ENCODE data around the gene CAVIN4.

The CAVIN4 gene

DNA sequence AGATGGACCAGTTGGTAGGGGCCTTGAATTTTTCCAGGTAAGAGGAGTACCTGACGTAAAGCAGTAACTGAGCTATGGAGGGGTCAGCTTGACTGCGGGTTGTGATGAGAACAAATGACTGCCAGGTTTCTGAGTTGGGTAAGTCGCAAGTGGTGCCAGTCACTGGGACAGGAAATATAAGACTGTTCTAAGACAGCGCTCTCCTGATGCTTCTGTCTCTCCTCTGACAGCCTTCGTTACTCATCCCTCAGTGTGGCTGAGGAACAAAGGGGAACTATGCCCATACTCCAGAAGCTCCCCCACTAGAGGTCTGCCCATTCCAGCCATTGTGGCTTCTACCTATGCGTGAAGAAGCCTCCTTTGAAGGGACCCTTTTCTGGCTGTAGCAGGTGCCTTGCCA lies 13.3 kb downstream of the CAVIN4 start:
- DNase-seq, result no peak

DNA sequence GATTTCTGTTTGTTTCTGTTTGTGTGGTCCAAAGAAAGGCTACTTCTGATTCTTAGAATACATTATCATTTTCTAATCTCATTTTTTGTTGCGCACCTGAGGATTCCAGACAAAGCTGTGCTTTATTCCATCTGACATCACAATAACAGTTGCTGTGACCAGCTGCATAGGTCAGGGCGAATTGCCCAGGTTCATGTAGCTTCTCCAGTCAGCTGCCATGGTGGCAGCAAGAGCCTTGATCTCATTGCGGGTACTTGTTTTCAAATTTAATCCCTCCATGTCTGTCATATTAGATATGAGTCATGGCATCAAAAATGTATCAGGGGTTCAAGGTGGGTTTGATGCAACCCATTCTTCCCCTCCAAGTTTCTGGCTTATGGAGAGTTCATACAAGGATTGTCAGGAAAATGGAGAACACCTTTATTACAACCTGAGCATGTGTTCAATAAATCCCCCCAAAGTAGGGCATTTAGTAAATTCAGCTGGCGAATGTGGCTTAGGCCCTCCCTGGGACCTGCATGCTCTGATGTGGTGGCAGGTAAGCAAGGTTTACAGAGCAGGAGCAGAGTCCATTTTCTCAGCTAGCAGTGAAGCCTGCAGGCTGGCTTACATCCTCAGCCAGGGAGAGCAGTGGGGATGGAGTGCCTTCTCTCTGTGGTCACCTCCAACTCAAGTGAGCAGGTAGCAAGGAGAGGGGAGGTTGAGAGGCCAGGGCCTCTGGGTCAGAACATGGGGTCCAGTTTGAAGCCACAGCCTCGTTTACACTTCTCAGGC lies 13.9 kb downstream of the CAVIN4 start:
- no peak for DNase-seq

DNA sequence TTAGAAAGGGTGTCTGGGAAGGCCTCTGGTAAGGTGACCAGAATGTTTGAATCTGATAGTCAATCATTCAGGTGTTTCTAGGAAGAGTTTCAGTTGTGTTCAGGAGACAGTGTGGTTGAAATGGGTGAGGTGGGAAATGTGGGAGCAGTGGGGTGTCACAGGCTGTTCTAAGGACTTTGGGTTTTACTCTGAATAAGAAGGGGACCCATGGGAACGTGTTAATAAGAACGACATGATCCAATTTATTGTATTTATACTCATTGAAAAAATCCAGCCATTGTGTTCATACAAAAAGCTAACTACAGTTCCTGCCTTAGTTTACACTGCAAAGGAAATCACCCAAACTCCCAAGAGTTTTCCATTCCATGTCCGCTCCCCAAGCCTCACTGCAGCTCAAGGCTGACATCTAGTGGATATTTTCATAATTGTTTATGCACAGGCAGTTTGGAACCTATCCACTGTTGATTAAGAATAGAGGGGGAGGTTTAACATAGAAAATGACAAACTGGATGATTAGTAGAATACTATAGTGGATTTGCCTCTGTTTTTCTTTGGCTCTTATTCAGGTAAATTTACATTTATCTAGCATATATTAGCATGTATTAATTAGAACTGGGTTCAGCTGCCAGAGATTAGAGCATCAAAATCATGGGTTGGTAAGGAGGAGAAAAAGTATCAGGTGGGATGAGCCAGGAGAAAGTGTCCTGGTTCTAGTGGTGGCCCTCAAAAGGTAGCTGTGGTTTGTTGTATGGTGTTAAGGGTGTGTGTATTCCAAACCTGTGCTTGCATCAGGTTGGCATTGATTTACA lies 17.7 kb downstream of the CAVIN4 start:
- DNase-seq, result peak; percentile 58

DNA sequence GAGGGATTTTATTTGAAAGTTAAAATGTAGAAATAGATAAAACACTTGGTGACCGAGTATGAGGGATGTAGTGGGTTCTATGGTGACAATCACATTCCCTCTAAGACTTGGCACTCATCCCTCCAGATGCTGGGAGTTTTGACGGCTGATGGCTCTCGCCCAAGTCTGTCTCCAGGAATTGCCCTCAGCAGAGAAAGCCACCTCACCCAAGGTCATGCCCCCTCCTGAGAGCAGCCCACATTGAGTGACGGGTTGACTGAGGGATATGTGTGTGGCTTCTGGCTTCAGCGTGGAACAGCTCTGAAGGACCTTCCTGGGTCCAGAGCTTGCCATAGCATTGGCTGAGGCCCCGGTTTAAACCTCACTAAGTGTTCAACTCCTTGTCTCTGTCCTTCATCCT lies 19.4 kb downstream of the CAVIN4 start:
- no peak for DNase-seq

DNA sequence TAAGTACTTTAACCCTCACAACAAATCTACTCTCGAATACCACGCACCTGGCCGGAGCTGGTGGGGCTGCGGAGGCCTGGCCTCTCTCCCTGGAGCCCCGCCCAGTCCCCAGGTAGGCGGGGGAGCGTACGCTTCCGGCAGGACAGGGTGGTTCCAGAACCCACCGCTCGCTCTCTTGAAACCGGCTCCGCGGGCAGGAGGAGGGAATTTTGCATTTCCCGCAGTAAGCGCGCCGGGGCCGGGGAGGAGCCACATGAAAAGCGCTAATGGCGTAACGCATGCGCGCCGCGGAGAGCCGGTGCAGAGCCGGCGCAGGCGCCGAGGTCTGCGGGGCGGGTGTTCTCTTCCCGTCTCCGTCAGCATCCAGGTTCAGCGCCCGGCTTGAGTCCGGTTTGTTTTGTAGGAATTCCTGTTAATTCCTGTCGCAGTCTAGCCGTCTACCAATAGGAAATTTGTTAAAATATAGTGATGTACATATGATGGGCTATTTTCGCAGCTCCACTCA lies 20.8 kb downstream of the CAVIN4 start:
- peak; percentile 84 for DNase-seq

DNA sequence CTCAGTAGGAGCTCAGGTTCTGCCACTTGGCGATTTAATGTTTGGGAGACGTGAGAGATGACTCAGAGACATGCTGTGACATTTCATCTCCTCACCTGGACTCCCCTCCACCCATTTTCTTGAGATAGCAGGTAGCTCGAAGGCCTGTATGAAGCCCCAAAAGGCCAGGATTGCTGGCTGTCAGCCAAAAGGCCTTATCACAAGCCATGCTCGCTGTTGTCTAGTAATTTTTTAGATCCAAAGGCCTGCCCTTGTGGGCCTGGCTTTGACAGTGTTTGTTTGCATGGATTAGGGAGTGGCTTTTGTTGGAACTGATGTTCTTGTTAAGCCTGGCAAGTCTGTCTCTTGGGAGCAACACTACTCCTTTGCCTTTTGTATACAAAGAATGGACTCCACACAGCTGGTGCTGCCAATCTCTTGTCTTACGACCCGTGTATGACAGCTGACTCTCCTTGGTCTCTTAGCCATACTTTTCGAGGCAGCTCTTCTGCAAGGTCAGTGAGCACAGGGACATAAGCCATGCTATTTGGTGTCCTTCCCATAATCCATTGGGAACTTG lies 22.7 kb downstream of the CAVIN4 start:
- DNase-seq, result no peak

DNA sequence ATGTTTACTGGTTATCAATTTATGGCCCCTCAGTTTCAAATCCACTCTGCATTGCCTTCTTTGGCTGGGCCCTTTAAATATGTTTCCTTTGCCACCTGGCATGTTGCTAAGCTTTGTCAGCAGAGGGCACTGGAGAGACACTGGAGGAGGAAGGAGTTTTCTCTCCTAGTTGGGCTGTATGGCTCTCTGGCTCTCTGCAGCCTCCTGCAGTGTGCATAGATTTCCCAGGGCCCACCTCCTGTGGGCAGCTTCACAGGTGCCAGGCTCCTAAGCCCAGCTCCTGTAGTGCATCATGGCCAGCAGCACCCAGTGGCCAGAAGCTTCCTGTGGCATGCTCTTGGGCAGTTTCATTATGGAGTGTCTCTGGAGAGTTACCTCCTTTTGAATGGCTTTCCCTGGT lies 23.3 kb downstream of the CAVIN4 start:
- DNase-seq, result peak; percentile 43

DNA sequence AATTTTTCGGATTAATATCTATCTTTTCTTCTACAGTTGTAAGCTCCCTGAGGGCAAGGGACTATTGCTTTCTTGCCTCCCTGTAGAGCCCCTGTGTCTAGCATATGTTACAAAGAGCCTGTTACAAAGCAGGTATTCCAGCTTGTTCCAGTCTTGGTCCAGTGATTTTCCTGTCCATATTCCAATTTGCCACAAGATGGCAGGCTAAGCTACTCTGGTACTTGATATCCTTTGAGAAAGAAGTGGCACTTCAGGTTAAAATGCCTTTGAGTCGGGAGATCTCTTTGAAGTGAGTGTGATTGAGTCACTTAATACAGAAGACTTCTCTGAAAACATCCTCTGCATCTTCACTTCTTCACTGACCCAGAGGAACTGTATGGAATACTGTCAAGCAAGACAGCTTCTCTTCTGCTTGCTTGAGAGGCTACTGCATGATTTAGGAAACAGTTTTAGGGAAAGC lies 24.5 kb downstream of the CAVIN4 start:
- no peak for DNase-seq

DNA sequence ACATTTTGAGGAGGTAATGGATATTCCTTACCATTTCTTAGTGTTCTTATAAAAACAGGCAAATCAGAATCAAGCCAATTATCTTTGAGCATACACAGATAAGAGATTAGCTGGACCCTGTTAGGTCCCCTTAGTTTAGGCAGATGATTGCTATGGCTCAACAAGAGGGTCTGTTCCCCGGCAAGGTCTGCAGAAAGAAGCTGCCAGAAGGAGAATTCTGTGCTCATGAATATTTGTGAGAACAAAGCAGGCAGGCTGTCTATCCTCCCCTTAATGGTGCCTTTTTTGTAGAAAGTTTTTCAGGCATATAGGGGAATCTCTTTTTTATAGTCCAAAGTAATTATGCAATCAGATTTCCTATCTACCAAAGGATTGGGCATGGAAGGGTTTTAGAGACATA lies 27.5 kb downstream of the CAVIN4 start:
- DNase-seq, result no peak

DNA sequence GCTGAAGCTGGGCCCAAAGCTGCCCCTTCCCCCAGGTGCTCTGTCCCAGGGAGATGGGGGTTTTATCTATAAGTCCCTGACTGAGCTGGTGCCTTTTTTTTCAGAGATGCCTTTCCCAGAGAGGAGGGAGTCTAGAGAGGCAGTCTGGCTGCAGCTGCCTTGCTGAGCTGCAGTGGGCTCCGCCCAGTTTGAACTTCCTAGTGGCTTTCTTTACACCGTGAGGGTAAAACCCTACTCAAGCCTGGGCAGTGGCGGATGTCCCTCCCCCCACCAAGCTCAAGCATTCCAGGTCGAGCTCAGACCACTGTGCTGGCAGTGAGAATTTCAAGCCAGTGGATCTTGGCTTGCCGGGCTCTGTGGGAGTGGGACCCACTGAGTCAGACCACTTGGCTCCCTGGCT lies 41.3 kb downstream of the CAVIN4 start:
- DNase-seq, result no peak

DNA sequence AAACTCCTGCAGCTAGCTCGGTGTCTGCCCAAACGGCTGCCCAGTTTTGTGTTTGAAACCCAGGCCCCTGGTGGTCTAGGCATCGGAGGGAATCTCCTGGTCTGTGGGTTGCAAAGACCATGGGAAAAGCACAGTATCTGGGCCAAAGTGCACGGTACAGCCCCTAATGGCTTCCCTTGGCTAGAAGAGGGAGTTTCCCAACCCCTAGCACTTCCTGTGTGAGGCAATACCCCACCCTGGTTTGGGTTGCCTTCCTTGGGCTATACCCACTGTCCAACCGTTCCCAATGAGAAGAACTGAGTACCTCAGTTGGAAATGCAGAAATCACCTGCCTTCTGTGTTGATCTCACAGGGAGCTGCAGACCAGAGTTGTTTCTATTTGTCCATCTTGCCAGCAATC lies 41.8 kb downstream of the CAVIN4 start:
- no peak for DNase-seq

DNA sequence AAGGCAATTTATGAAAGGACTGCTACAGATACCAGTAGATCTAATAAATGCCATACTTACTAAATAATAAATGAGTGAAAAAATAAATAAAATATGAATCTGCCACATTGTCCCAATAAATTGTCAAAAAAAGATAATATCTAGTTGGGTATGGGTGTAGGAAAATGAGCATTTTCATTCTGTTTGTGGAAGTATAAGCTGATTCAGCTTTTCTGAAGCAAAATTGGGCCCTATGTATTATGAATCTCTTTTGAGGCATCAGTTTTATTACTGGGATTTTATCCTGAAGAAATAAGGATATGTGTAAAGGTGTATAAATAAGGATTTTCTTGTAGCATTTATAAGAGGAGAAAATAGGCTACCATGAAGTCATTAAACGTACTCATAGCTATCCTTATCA lies 46.1 kb downstream of the CAVIN4 start:
- DNase-seq, result no peak

DNA sequence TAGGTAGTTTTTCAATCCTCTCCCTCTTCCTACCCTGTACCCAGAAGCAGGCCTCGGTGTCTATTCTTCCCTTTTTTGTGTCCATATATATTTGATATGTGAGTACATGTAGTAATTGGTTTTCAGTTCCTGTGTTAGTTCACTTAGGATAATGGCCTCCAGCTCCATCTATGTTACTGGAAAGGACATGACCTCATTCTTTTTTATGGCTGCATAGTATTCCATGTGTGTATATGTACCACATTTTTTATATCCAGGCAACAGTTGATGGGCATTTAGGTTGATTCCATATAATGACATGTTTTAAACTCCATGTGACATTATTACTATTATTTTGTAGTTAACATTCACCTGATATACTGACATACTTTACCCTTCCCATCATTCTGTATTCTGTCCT lies 49.1 kb downstream of the CAVIN4 start:
- no peak for DNase-seq

DNA sequence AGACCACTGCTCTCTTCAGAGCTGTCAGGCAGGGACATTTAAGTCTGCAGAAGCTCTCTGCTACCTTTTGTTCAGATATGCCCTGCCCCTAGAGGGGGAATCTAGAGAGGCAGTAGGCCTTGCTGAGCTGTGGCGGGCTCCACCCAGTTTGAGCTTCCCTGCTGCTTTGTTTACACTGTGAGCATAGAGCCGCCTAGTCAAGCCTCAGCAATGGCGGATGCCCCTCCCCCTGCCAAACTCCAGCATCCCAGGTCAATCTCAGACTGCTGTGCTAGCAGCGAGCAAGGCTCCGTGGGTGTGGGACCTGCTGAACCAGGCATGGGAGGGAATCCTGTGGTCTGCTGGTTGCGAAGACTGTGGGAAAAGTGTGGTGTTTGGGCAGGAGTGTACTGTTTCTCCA lies 59.9 kb downstream of the CAVIN4 start:
- DNase-seq, result no peak
